Suprapubic skin (tissue), 4 donors: ENCODE data around the gene MEI1.

ENCODE experiments used
- CTCF ChIP-seq, 2 donors: fragments of 200-600 bp in 1 of 2; fragments of 450-650 bp in 1 of 2; sonication (generic) in 1 of 2; IDR thresholded peaks; one replicate each; pipeline ENCODE4 v1.5.1; 2016 to 2019; ENCODE audit warnings: antibody characterized with exemption in 2 of 2, mild to moderate bottlenecking in 1 of 2, moderate library complexity in 1 of 2
- EP300 ChIP-seq: sonication (generic); formaldehyde crosslinking; IDR thresholded peaks from one replicate; pipeline ENCODE4 v1.6.1; 2017; ENCODE audit warnings: antibody characterized with exemption
- POLR2A ChIP-seq, 2 donors: fragments of 450-650 bp; IDR thresholded peaks; one replicate each; pipeline ENCODE4 v1.6.1; 2017; ENCODE audit warnings: antibody characterized with exemption in 2 of 2, mild to moderate bottlenecking in 2 of 2, moderate library complexity in 2 of 2
- POLR2AphosphoS5 ChIP-seq, 3 donors: sonication (generic); formaldehyde crosslinking; IDR thresholded peaks; one replicate each; pipeline ENCODE4 v1.6.1; 2017; ENCODE audit warnings: antibody characterized with exemption in 3 of 3

- TF ChIP-seq POLR2A (IDR thresholded peaks at IDR 0.05) = no peak
- no peak for TF ChIP-seq CTCF (IDR thresholded peaks at IDR 0.05)
- TF ChIP-seq POLR2AphosphoS5 (IDR thresholded peaks at IDR 0.05) = no peak
- TF ChIP-seq EP300 = no peak
Observed at GRCh38 chr22:41674846-41675340, 24.4 kb upstream of the MEI1 start.
